Adipose tissue (tissue), 3 donors: ENCODE data around the gene NUDT4. TPM values are rescaled to one million over a fixed set of nuclear protein-coding genes. Genes with fewer than 3 reads are reported as not detected.

Experiments used
- H3K27ac ChIP-seq: one replicate; pipeline ENCODE4 v1.5.1; 2013; ENCODE audit warnings: low read depth, low read length
- WGBS, 3 donors: extraction: QIAGEN DNeasy Blood & Tissue Kit; methylation state at CpG; one replicate each; pipeline ENCODE4 v1.1.7; 2013; 5-methylcytosine and 5-hydroxymethylcytosine counted together
- polyA plus RNA-seq, 3 donors: library from polyadenylated mRNA; stranded (reverse); fragments of 200-250 nt; gene quantifications; one replicate each; pipeline ENCODE4 v1.2.3, GENCODE V29; 2013
- donor health status: healthy with polysubstance abuse.
- donor health status: Bipolar disorder and iron deficiency.
- donor health status: healthy.

The NUDT4 gene
- polyA plus RNA-seq, 3 donors, result 20.3 to 46.4 (median 30.4) TPM

DNA sequence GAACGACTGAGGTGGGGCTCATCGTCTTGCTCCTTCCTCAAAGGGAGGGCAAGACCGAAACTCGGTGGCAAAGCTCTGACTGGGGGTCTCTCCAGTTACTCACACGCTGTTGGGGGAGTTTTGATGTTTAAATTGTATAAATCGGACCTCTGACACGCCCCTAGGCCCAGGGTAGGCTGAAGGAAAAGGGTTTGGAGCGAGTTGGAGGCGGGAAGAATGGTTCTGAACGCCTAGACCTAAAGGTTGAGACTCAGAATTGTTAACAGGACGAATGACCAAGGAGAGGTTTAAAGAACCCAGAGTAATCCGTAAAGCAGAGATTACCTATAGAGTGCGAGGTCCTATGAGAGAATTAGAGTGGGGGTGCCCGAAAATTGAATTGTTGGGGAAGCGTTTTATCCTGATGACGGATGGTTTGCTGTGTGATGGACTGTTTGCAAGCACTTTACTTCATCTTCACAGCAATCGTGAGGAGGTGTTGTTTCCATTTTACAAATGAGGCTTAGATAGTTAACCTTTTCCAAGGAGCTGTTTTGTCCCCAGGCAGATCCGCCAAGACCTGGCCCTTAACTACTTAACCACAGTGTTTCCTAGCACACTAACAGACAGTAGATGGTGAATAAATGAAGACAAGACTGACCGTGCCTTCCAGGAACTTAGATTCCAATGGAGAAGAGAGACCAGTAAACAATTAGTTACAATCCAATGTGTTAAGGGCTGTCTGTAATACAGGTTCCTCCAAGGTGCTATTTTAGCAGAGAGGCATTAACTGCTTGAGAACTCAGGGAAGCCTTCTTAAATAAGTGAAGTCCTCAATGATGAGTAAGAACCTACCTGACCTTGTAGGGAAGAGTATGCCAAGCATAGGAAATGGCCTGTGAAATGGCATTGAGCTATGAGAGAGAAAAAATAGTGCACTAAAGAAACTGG is 65.0 kb downstream of the NUDT4 start:
- no peak overlapping the region for H3K27ac ChIP-seq
- WGBS, 3 donors, result 2 to 7% (median 6%) methylated on average over 19 of the region's 19 CpGs

- WGBS, 3 donors, result 95 to 99% (median 95%) methylated on average over 4 of the region's 4 CpGs
- no peak overlapping the region for H3K27ac ChIP-seq
These were observed 65.9 kb downstream of the NUDT4 start for GRCh38 chr12:93443576-93443975.

- WGBS, 3 donors, result 51 to 68% (median 65%) methylated on average over 4 of the region's 4 CpGs
- H3K27ac ChIP-seq, result no peak overlapping the region
These were observed 70.0 kb downstream of the NUDT4 start for GRCh38 chr12:93447555-93448290.

- H3K27ac ChIP-seq, result no peak overlapping the region
- 13 to 75% (median 66%) methylated on average over 5 of the region's 5 CpGs for WGBS, 3 donors
These were observed 71.1 kb downstream of the NUDT4 start for GRCh38 chr12:93448796-93449195.

- 30 to 85% (median 84%) methylated on average over 1 of the region's 1 CpG for WGBS, 3 donors
- H3K27ac ChIP-seq, result no peak overlapping the region
These were observed 71.6 kb downstream of the NUDT4 start for GRCh38 chr12:93449277-93449676.

GRCh38 chr12:93451423-93452158 is 73.9 kb downstream of the NUDT4 start:
- H3K27ac ChIP-seq, result no peak overlapping the region
- 52 to 58% (median 53%) methylated on average over 3 of the region's 3 CpGs for WGBS, 3 donors

DNA sequence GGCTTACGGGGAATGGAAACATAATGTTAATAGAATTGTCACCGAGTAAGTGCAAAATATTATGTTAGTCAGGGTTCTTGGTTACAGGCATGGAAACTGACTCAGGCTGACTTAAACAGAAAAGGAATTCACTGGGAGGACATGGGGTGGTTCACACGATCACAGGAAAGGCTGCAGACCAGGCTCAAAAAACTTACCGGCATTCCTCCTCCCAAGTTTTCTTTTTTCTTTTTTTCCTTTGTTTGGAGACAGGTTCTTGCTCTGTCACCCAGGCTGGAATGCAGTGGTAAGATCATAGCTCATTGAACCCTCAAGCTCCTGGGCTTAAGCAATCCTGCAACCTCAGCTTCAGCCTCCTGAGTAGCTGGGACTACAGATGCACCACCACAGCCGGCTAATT is 75.9 kb downstream of the NUDT4 start:
- WGBS, 3 donors, result 89 to 90% (median 89%) methylated on average over 5 of the region's 5 CpGs
- no peak overlapping the region for H3K27ac ChIP-seq

GRCh38 chr12:93456077-93456476 is 78.4 kb downstream of the NUDT4 start:
- H3K27ac ChIP-seq, result no peak overlapping the region
- WGBS, 3 donors, result 69 to 76% (median 73%) methylated on average over 2 of the region's 2 CpGs

Other genes starting within 250 kb of the NUDT4 start
- gene UBE2N, start 64.0 kb downstream of the NUDT4 start, polyA plus RNA-seq, result 10 to 100 TPM; 20.0 to 78.5 (median 70.6) TPM
- 10 to 100 TPM; 14.7 to 24.0 (median 21.9) TPM for gene MRPL42, start 89.6 kb downstream of the NUDT4 start, polyA plus RNA-seq
- gene SOCS2, start 194.8 kb downstream of the NUDT4 start, polyA plus RNA-seq, result 10 to 100 TPM in 2 of 3 donors, 1 to 10 TPM in 1; 6.8 to 48.3 (median 47.7) TPM